ENCODE measurements around the gene POU2F3.
A peak's percentile ranks its signal among the peaks of the same experiment; 100 is the strongest.

Gene POU2F3

DNA sequence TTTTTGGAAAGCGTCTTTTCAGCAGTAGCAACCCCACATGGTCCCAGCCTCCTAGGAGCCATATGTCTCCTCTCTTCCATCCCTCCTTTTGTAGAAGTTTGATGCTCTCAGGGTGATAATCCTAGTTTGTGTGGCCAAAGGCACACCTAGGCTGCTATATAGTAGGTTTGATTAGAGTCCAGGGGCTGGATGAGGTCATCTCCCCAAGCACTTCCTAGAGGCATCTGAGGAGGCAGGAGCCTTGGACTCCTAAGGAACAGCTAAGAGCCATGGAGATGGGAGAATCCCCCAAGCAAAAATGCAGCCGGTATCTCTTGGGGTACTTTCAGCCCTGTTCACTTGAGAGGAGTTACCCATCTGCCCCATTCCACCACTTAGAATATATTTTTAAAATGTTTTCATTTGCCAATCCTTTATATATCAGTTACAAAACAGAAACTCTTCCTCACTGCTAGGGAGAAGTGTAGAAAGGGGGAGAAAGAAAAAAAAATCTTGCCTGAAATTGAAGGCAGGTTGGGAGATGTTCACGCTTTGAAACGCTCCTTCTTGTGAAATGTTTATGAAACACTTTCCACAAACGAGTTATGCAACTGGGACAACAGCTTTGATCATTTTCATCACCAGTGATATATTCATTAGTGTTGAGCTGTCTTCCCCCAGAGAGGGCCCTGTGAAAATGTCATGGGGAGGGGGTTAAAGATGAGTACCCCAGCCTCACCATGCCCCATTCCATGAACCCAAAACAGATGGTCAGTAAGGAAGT lies 53.3 kb downstream of the POU2F3 start:
- no peak for DNase-seq

DNA sequence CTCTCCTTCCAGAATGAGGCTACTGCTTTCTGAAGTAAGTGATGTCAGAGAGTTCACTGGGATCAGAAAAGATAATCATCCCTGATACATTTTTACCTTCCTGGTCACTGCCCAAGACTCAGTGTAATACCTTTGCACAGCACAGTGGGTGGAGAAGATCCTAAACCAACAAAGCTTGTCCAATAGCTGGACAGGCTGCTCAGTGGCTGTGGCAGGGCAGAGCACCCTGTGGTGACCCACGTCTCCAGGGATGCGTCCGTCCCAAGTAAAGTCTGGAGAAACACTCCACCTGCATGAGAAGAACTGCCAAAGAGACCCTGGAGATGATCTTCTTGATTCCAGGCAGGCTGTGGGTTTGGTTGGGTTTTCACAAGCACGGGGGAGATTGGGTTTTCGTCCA lies 54.2 kb downstream of the POU2F3 start:
- DNase-seq: no peak

DNA sequence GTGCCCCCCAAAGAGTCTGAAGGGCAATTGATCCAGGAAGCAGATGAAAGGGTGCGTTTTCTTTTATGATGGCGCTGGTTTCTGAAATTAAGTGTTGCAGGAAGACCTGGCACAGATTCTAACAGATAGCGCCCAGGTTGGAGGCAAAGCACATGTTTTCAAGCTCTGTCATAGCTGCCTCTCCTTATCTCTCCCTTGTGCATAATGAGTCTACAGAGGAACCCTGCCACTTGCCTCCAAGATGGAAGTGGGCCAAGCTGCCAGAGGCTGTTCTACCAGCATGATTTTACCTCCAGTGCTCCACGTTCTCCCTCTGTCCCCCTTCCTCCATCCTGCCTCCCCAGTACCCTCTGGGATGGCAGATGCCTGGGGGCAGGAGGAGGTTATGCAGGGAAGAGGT lies 55.2 kb downstream of the POU2F3 start:
- no peak for DNase-seq

DNA sequence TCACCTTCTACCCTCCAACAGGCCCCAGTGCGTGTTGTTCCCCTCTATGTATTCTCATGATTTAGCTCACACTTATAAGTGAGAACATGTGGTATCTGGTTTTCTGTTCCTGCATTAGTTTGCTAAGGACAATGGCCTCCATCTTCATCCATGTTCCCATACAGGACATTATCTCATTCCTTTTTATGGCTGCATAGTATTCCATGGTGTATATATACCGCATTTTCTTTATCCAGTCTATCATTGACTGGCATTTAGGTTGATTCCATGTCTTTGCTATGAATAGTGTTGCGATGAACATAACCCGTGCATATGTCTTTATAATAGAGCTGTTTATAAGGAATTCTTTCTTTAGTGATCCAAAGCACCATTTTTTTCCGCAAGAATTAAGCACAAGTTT lies 56.6 kb downstream of the POU2F3 start:
- DNase-seq: no peak

DNA sequence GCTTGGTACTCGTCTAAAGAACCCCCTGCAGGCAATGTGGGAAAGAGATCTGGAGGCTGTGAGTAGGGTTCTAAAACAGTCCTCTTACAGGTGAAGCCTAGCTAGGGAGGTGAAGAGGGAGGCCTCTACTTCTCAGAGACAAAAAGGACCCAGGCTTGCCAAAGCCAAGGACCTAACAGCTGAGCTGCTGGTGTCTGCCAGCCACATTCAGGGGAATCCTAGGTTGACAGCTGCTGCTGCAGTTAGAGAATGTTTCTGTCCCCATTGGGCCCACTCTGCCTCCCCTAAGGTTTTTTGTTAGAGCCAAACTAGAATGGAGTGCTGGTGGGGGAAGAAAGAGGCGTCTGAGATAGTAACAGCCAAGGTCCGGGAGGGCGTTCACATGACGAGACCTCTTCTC lies 58.5 kb downstream of the POU2F3 start:
- DNase-seq: no peak

DNA sequence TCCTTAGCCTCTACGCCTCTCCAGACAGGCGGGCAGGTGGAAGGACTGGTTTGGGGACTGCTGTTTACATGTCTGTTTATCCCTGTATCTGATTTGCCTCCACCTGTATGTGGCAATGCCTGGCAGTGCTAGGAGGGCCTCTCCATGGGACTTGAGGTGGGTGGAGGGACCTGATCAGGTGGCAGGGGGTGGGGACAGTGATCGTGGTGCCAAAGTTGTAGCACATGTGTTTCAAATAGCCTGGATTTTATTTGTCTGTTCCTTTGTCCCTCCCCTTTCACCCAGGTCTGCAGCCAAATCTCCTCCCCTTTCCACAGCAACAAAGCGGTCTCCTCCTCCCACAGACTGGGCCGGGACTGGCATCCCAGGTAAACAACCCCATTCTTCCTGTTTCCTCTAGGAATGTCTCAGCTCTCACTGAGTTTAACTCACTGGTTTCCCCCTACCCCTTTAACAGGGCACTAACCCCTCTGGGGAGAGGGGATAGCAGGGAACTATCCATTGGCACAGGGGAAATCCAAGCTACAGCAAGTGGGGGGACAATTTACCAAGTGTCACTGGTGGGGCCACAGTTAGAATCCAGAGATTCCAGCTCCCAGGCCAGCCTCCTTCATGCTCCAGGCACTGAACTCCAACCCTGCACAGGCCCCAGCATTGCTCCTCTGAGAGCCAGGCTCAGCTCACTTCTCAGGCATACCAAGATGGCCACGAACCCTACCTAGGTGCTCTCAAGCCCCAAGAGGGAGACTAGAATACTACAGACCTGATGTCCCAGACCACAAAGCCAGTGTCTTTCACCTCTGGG lies 62.3 kb downstream of the POU2F3 start:
- DNase-seq: no peak

- peak; percentile 22 for DNase-seq
These were observed 63.2 kb downstream of the POU2F3 start for GRCh38 chr11:120303004-120303637.

- DNase-seq: no peak
These were observed 64.6 kb downstream of the POU2F3 start for GRCh38 chr11:120304526-120304925.

DNA sequence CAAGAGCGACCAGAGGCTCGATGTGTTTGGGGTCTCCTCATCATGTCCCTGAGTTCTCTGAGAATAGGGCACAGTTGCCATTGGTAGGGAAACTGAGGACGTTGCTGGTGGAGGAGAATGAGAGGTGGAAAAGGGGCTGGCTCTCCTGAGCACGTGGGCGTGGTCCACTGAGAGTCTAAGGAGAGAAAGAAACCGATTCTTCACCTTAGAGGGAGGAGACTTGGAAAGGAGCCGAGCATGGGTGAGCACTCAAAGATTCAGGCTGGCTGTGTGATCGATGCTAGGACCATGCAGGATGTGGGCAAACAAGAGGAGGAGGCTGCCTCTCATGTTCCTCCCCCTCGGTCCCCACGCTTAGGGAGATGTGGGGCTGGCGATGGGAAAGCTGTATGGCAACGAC lies 65.3 kb downstream of the POU2F3 start:
- no peak for DNase-seq

GRCh38 chr11:120306519-120307242 lies 66.7 kb downstream of the POU2F3 start:
- no peak for DNase-seq

DNA sequence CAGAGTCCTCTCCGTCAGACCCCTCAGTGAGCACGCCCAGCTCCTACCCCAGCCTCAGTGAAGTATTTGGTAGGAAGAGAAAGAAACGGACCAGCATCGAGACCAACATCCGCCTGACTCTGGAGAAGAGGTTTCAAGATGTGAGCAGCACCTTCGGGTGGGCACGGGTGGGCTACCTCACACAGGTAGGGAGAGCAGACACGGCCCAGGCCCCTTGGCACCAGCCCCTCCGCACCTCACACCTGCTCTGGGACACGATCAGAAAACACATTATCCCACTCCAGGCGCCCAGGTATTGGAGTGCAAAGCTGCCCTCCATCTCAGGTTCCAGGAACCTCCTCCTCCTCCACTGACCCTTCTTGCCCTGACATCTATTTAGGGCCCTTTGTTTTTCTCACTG lies 67.5 kb downstream of the POU2F3 start:
- no peak for DNase-seq

DNA sequence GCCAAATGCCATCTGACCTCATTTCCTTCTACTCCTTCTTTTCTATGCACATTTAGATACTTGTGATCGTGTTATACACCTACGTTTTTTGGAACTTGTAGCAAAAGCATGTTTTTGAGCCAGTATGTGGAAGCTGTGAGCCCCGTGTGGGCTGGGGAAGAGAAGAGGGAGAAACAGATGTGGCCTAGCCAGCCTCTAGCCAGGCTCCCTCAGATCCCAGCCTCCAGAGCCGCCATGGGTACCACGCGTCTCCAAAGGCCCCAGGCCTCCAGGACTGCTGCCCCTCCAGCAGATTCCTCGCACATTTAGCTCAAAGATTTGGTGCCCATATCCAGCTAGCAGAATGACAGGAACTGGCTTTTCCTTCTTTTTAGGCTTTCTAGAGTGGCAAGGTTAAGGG lies 68.1 kb downstream of the POU2F3 start:
- no peak for DNase-seq

DNA sequence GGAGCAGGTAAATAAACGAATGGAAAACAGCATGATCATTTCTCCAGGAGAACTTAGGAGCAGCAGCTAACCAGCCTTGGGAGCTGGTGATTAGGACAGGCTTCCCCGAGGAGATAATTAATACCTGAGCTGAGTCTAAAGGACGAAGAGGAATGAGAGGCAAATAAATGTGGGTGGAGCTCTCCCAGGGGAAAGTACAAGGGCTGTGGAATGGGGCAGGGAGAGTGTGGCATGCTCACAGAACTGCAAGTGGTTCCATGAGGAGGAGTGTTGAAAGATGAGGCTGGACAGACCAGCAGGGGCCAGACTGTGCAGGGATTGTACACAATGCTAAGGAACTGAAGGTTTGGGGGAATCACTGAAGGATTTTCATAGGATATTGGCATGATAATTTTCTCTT lies 70.9 kb downstream of the POU2F3 start:
- DNase-seq: no peak

DNA sequence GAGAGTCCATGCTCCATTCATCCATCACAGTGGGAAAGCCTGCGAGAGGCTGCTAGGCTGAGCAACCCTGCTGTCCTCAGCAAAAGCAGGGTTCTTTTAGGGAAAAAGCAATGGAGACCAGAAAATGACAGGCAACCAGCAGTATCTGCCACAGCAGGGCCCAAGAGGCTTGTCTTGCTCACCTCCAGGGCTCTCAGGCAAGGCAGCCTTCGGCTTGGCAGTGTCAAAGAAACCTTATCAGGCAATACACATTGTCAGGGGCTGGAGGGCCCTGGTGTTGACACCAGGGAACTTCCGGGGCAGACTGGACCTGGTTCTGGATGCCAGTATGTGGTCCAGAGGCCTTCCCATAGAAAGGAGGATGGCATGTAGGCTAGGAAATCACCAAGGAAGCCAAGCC lies 74.9 kb downstream of the POU2F3 start:
- DNase-seq: no peak

DNA sequence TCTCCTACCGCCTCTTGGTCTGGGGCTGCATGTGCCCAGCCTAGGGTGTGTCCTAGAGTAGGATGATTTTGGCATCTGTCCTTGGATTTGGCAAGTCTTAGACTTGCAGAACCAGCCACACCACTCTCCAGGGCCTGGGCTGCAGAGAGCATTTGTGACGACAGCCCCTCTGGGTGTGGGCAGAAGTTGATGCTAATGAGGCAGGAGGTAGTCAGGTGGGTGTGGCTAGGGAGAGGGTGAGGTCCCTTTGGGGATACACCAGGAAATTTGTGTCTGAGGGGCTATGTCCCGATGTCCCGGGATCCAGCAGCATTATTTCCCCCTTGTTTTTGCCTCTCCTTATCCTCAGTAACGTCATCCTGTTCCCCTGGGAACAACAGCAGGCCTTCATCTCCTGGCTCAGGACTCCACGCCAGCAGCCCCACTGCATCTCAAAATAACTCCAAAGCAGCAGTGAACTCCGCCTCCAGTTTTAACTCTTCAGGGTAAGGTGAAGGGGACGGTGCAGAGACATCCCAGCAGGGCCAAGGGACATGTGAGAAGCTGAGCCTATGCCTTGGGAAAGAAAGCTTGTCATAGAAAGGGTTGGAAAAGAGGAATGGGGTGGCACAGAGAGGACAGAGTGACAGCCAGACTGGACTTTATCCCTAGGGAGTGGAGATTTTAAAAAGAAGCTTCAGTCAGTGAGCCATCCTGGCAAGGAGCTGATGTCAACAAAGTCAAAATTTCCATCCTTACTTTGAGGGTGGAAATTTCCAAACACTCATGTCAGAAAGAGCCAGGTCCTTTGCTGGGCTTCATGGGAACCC lies 77.1 kb downstream of the POU2F3 start:
- peak; percentile 36 for DNase-seq

DNA sequence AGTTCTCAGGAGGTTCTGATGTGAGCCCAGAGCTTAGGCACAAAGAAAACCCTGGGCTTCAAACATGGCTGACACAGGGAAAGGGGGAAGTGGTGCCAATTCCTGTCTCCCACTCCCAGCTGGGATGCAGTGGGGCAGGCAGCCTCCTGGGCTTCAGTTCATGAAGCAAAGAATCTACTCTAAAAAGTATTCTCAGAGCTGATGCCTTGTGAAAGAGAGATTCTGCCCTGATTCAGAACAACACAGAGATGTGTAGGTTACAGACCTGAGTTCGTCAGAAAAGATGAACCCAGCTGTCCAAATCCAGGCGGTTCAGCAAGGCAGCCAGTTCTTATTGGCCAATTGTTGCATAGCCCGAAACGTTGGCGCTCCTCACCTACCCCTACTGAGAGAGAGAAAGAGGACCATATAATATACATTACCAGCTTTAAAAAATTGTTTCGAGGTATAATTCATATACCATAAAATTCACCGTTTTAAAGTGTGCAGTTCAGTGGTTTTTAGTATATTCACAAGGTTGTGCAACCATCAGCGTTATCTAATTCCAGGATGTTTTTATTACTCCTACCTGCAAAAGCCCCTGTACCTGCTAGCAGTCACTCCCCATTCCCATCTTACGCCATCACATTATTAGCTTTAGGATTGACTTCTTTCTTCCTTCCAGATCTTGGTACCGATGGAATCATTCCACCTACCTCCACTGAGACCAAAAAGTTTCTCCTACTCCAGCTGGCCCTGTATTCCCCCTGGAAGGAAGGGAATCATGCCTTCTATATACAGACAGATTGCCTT lies 77.9 kb downstream of the POU2F3 start:
- DNase-seq: no peak

- DNase-seq: no peak
These were observed 79.0 kb downstream of the POU2F3 start for GRCh38 chr11:120318906-120319305.

DNA sequence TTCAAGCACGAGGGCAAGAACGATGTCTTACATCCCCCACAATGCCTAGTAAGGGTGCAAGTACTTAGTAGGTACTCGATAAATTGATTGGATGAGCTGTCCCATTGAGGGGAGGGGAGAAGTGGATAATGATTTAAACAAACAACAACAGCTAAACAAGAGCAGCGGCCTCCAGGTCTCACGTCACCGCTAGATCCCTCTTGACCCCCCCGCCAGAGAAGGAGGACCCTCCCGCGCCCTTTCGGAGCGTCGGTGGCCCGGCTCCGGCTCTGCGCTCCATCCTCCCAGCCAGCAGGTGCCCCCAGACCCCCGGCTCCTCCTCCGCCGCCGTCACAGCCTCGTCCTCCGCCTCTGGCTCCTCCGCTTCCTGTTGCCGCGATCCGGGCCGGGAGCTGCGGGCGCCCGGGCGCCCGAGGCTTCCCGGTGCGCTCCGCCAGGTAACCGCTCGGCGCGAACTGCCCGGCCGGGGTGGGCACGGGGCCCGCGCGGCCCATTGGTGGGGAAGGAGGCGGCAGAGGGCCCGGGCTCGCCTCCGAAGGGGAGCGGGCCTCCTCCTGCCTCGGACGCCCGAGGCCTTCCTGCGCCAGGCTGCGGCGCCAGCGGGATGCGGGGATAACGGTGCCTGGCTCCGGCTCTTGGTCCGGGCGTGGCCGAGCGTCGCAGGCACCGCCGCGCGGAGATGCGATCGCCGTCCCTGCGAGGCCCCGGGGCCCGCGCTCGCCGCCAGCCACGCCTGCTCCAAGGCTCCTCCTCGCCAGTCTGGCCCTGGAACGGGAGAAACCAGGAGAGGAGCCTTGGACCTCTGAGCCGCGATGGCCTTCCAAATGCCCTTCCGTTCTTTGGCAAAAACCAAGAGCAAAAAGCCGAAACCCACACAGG lies 85.2 kb downstream of the POU2F3 start, which contains the start of gene TLCD5:
TLCD5 (plus strand) TSS at position 368 of the 879 bp plus-strand sequence. CDS start 2,143 bp downstream, outside the sequence.
- DNase-seq: peak; percentile 61

- no peak for DNase-seq
These were observed 86.3 kb downstream of the POU2F3 start for GRCh38 chr11:120326228-120326627.

DNA sequence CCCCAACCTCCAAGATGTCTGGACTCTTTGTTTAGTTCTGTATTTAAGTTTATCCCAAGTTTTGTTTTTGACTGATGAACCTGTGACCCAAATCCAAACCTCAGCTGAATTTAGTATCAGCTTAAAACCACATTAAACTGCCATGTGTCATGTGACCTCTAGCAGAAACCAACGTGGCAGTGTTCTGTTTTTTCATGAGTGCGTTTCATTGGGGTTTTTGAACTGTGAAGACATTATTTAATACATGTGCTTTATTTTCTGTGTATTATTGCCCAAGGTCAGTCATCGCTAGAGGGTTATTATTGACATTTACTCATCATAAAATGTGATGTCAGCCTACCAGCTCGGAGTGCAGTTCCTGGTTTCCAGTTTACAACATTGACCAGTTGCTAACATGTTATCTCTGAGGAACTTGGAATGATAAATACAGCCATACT lies 86.9 kb downstream of the POU2F3 start:
- no peak for DNase-seq
